Esophagus squamous epithelium (tissue), 4 donors: Measurements from ENCODE around the gene DDR2.

Source experiments
- CTCF ChIP-seq, 6 experiments: fragments of 450-650 bp in 4 of 6; fragments of 200-600 bp in 2 of 6; sonication (generic) in 2 of 6; IDR thresholded peaks; one replicate each; pipeline ENCODE4 v1.5.1; 2016 to 2019; ENCODE audit warnings: antibody characterized with exemption in 6 of 6, mild to moderate bottlenecking in 4 of 6, moderate library complexity in 4 of 6
- POLR2A ChIP-seq, 4 donors: fragments of 450-650 bp; IDR thresholded peaks; one replicate each; pipeline ENCODE4 v1.6.1; 2017; ENCODE audit warnings: antibody characterized with exemption in 4 of 4, mild to moderate bottlenecking in 4 of 4, moderate library complexity in 3 of 4

DNA sequence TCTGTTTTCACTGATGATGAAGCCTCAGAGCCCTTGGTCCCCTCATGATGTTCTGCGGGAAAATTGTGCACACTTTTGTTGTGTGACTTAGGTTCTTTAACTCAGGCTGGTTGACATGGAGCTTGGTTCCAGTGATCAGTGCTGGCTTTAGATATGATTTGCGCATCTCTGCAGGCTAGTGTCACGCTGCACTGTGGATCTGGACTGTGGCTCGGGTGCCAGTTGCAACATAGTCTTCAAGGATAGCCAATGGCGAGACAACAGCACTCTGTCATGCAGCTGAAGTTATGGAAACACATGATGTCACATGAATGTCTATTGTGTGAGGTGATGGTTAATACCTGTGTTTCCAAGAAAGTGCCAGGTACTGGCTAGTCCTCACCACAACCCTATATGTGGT is 56.7 kb downstream of the DDR2 start:
- TF ChIP-seq CTCF (IDR thresholded peaks at IDR 0.05) (no peak), POLR2A (IDR thresholded peaks at IDR 0.05) (no peak)
